ENCODE measurements around the gene FAAP100. TPM values are rescaled to one million over a fixed set of nuclear protein-coding genes. Genes with fewer than 3 reads are reported as not detected.
A peak's percentile ranks its signal among the peaks of the same experiment; 100 is the strongest.

Gene FAAP100
- total and polyA plus RNA-seq, 2 donors (not counting 1 experiment from before 2014, with no cell fraction given): 62.0 to 72.7 TPM

GRCh38 chr17:81563861-81564586, 11.9 kb upstream of the FAAP100 start:
- Mint-ChIP-seq H3K4me1 (peaks cover 32% of the 10 kb centered on the region), H3K27me3 (no peaks in the 10 kb centered on the region), H3K9me3 (ENCODE audit: insufficient read depth) (no peaks in the 10 kb centered on the region), H3K4me3 (no peak overlapping the region), H3K27ac (peak overlapping the region; percentile 15)
- H3K9me3 ChIP-seq (ENCODE audit: control extremely low read depth in 1 of 3, control insufficient read depth in 2 of 3, insufficient read depth in 1 of 3, low read length in 2 of 3): no peaks in the 10 kb centered on the region
- no peaks in the 10 kb centered on the region for H4K20me1 ChIP-seq (ENCODE audit: control insufficient read depth, insufficient read depth, low read length, poor library complexity, severe bottlenecking)
- WGBS (ENCODE audit: insufficient coverage): 100% methylated on average over 2 of the region's 10 CpGs
- POLR2A ChIA-PET: no interaction called here
- DNase-seq (no peak), ATAC-seq (ENCODE audit: low read depth) (no peak)
- H3K4me2 ChIP-seq (replicated peaks; ENCODE audit: low read depth, low read length, poor library complexity, severe bottlenecking): no peak overlapping the region
- no peak overlapping the region for H2AFZ ChIP-seq (ENCODE audit: insufficient read depth, low read depth, low read length, poor library complexity, severe bottlenecking)
- CTCF ChIA-PET: interaction anchor here (1.1 to 1.9 kb wide), 2 partner anchors 12 to 45 kb away, joined by 3 to 5 read pairs; partner anchors contain the start of gene FAAP100
- no peak overlapping the region for H3K9ac ChIP-seq (ENCODE audit: low read length)
- intact Hi-C loops (cut with micrococcal nuclease): no loop called here
- H3K27me3 ChIP-seq (replicated peaks in 1 of 4; ENCODE audit: control extremely low read depth in 1 of 4, control insufficient read depth in 3 of 4, insufficient read depth in 4 of 4, low read length in 3 of 4): no peaks in the 10 kb centered on the region
- TF ChIP-seq EZH2 (IDR thresholded peaks at IDR 0.05; ENCODE audit: borderline replicate concordance, insufficient read depth, low read depth, low read length, poor library complexity, severe bottlenecking) (no peak), CTCF (IDR thresholded peaks at IDR 0.05) (no peak)
- peaks cover 11% of the 10 kb centered on the region for H3K79me2 ChIP-seq (ENCODE audit: control insufficient read depth, insufficient read depth, low read length)
- peaks cover 30 to 47% of the 10 kb centered on the region in 2 donors for H3K4me1 ChIP-seq (ENCODE audit: control insufficient read depth in 2 of 2, insufficient read depth in 2 of 2, low read length in 2 of 2)
- no peak overlapping the region for H3K4me3 ChIP-seq (ENCODE audit: control extremely low read depth in 1 of 5, extremely low read depth in 1 of 5, insufficient read depth in 1 of 5, low read depth in 2 of 5, low read length in 4 of 5)
- no peak overlapping the region for H3K27ac ChIP-seq (ENCODE audit: low read length in 2 of 2)
- H3K36me3 ChIP-seq (replicated peaks in 1 of 2; ENCODE audit: control extremely low read depth in 1 of 2, control insufficient read depth in 1 of 2, extremely low read depth in 1 of 2, insufficient read depth in 2 of 2, low read length in 1 of 2): peaks cover 8 to 51% of the 10 kb centered on the region in 2 experiments

DNA sequence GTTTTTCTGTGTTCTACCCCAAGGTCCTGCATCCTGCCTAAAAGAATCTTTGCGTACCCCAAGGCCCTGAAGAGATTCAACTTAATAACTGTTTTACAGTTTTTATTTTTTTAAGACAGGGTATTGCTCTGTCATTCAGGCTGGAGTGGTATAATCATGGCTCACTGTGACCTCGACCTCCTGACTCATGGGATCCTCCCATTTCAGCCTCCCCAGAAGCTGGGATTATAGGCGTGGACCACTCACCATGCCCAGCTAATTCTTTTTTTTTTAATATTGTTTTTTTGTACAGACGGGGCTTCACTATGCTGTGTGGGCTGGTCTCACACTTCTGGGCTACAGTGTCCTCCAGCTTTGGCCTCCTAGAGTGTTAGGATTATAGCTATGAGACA, 9.3 kb upstream of the FAAP100 start:
- H3K27me3 Mint-ChIP-seq: no peaks in the 10 kb centered on the region
- Histone ChIP-seq H3K4me2 (replicated peaks; ENCODE audit: low read depth, low read length, poor library complexity, severe bottlenecking) (peak overlapping the region; percentile 68), H3K27me3 (replicated peaks in 1 of 4; ENCODE audit: control extremely low read depth in 1 of 4, control insufficient read depth in 3 of 4, insufficient read depth in 4 of 4, low read length in 3 of 4) (no peaks in the 10 kb centered on the region), H3K9ac (ENCODE audit: low read length) (peak overlapping the region; percentile 48), H2AFZ (ENCODE audit: insufficient read depth, low read depth, low read length, poor library complexity, severe bottlenecking) (peak overlapping the region; percentile 63), H3K4me3 (ENCODE audit: control extremely low read depth in 1 of 5, extremely low read depth in 1 of 5, insufficient read depth in 1 of 5, low read depth in 2 of 5, low read length in 4 of 5) (peak overlapping the region in 3 of 5 experiments; percentile 5 to 40 (median 19)), H3K4me1 (ENCODE audit: control insufficient read depth in 2 of 2, insufficient read depth in 2 of 2, low read length in 2 of 2) (peaks cover 30 to 48% of the 10 kb centered on the region in 2 donors), H4K20me1 (ENCODE audit: control insufficient read depth, insufficient read depth, low read length, poor library complexity, severe bottlenecking) (no peaks in the 10 kb centered on the region), H3K27ac (ENCODE audit: low read length in 2 of 2) (peak overlapping the region; percentile 75 to 88), H3K36me3 (replicated peaks in 1 of 2; ENCODE audit: control extremely low read depth in 1 of 2, control insufficient read depth in 1 of 2, extremely low read depth in 1 of 2, insufficient read depth in 2 of 2, low read length in 1 of 2) (peaks cover 0 to 54% of the 10 kb centered on the region in 2 experiments), H3K9me3 (ENCODE audit: control extremely low read depth in 1 of 3, control insufficient read depth in 2 of 3, insufficient read depth in 1 of 3, low read length in 2 of 3) (no peaks in the 10 kb centered on the region), H3K79me2 (ENCODE audit: control insufficient read depth, insufficient read depth, low read length) (peaks cover 21% of the 10 kb centered on the region)
- no peak for DNase-seq
- H3K4me3 Mint-ChIP-seq: peak overlapping the region; percentile 82
- no peak for ATAC-seq (ENCODE audit: low read depth)
- no peak for TF ChIP-seq CTCF (IDR thresholded peaks at IDR 0.05)
- TF ChIP-seq EZH2 (IDR thresholded peaks at IDR 0.05; ENCODE audit: borderline replicate concordance, insufficient read depth, low read depth, low read length, poor library complexity, severe bottlenecking): no peak
- peak overlapping the region; percentile 97 for H3K27ac Mint-ChIP-seq
- ChIA-PET CTCF (interaction anchor here (0.8 to 2.4 kb wide), 4 partner anchors 40 to 270 kb away, joined by 3 to 10 read pairs (median 4); no protein-coding TSS in a partner anchor), POLR2A (interaction anchor here (1.8 to 2.5 kb wide), 2 partner anchors 10 to 43 kb away, joined by 6 to 9 read pairs; partner anchors contain the start of gene FAAP100)
- H3K4me1 Mint-ChIP-seq: peaks cover 34% of the 10 kb centered on the region
- intact Hi-C loops (cut with micrococcal nuclease): loop anchor here (1.0 to 2.0 kb wide), 2 partner anchors 8 to 37 kb away; no protein-coding TSS in a partner anchor
- H3K9me3 Mint-ChIP-seq (ENCODE audit: insufficient read depth): no peaks in the 10 kb centered on the region
- no CpG with 5 or more reads among the region's 4 CpGs for WGBS (ENCODE audit: insufficient coverage)

All from B cell (primary cell).